ENCODE data around the gene COQ8B. TPM values are rescaled to one million over a fixed set of nuclear protein-coding genes. Genes with fewer than 3 reads are reported as not detected.

Gene COQ8B
- total RNA-seq, 1 experiment from 2014 or later, result 35.7 TPM

DNA sequence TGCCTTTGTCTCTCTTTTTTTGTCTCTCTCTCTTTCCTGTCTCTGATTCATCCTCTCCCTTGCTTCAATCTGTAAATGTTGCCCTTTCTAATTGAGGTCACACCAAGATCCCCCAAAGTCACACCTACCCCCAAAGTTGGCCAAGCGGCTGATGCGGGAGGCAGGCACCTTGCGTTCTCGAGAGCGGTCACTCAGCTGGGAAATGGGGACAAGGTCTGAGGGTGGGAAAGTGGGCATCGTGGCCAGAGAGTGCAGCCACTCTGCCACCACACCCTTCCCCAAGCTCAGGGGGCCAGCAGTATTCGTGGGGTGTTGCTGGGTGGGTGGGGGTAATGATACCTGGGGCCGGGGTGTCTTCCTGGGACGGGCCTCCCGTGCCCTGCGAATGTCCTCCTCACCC, 2.7 kb downstream of the COQ8B start:
- H3K9me3 Mint-ChIP-seq (ENCODE audit: unreplicated experiment), result no peaks in the 10 kb centered on the region
- Histone ChIP-seq H3K4me1 (no peaks in the 10 kb centered on the region), H3K9me3 (no peaks in the 10 kb centered on the region), H3K27me3 (replicated peaks; ENCODE audit: control insufficient read depth, insufficient read depth, low read length) (no peaks in the 10 kb centered on the region), H3K4me3 (ENCODE audit: low read depth, low read length) (no peak overlapping the region), H3K36me3 (ENCODE audit: control insufficient read depth, insufficient read depth, low read length) (peaks cover 4% of the 10 kb centered on the region)
- H3K27ac Mint-ChIP-seq (ENCODE audit: unreplicated experiment), result no peak overlapping the region
- no TSS peak for BruUV-seq (replicated peaks)
- ChIA-PET CTCF (no interaction called here), POLR2A (no interaction called here)
- TF ChIP-seq CTCF (IDR thresholded peaks at IDR 0.05; ENCODE audit: insufficient read depth in 1 of 2, low read depth in 1 of 2, low read length in 1 of 2, severe bottlenecking in 1 of 2, unreplicated experiment in 1 of 2), result no peak
- intact Hi-C loops (cut with micrococcal nuclease; ENCODE audit: unreplicated experiment), result no loop called here
- peaks cover 74% of the 10 kb centered on the region for H3K36me3 Mint-ChIP-seq (ENCODE audit: insufficient read depth, unreplicated experiment)
- peaks cover 8% of the 10 kb centered on the region for H3K4me1 Mint-ChIP-seq (ENCODE audit: low read depth, unreplicated experiment)
- no peaks in the 10 kb centered on the region for H3K27me3 Mint-ChIP-seq (ENCODE audit: insufficient read depth, unreplicated experiment)
- DNase-seq, result no peak
- H3K4me3 Mint-ChIP-seq (ENCODE audit: unreplicated experiment), result peak overlapping the region; percentile 84

- Mint-ChIP-seq H3K27ac (ENCODE audit: unreplicated experiment) (no peak overlapping the region), H3K4me3 (ENCODE audit: unreplicated experiment) (no peak overlapping the region), H3K36me3 (ENCODE audit: insufficient read depth, unreplicated experiment) (peaks cover 62% of the 10 kb centered on the region), H3K4me1 (ENCODE audit: low read depth, unreplicated experiment) (no peaks in the 10 kb centered on the region), H3K27me3 (ENCODE audit: insufficient read depth, unreplicated experiment) (no peaks in the 10 kb centered on the region), H3K9me3 (ENCODE audit: unreplicated experiment) (no peaks in the 10 kb centered on the region)
- ChIA-PET POLR2A (no interaction called here), CTCF (no interaction called here)
- Histone ChIP-seq H3K27me3 (replicated peaks; ENCODE audit: control insufficient read depth, insufficient read depth, low read length) (no peaks in the 10 kb centered on the region), H3K36me3 (ENCODE audit: control insufficient read depth, insufficient read depth, low read length) (peaks cover 6% of the 10 kb centered on the region), H3K4me3 (ENCODE audit: low read depth, low read length) (no peak overlapping the region), H3K4me1 (no peaks in the 10 kb centered on the region), H3K9me3 (no peaks in the 10 kb centered on the region)
- BruUV-seq (replicated peaks), result no TSS peak
- no peak for TF ChIP-seq CTCF (IDR thresholded peaks at IDR 0.05; ENCODE audit: insufficient read depth in 1 of 2, low read depth in 1 of 2, low read length in 1 of 2, severe bottlenecking in 1 of 2, unreplicated experiment in 1 of 2)
- intact Hi-C loops (cut with micrococcal nuclease; ENCODE audit: unreplicated experiment), result no loop called here
- DNase-seq, result no peak
Observed at GRCh38 chr19:40709817-40710216, 6.9 kb downstream of the COQ8B start.

- intact Hi-C loops (cut with micrococcal nuclease; ENCODE audit: unreplicated experiment), result no loop called here
- Histone ChIP-seq H3K36me3 (ENCODE audit: control insufficient read depth, insufficient read depth, low read length) (peaks cover 10% of the 10 kb centered on the region), H3K9me3 (no peaks in the 10 kb centered on the region), H3K4me3 (ENCODE audit: low read depth, low read length) (no peak overlapping the region), H3K27me3 (replicated peaks; ENCODE audit: control insufficient read depth, insufficient read depth, low read length) (no peaks in the 10 kb centered on the region), H3K4me1 (no peaks in the 10 kb centered on the region)
- Mint-ChIP-seq H3K9me3 (ENCODE audit: unreplicated experiment) (no peaks in the 10 kb centered on the region), H3K4me3 (ENCODE audit: unreplicated experiment) (no peak overlapping the region), H3K4me1 (ENCODE audit: low read depth, unreplicated experiment) (no peaks in the 10 kb centered on the region), H3K36me3 (ENCODE audit: insufficient read depth, unreplicated experiment) (peaks cover 52% of the 10 kb centered on the region), H3K27ac (ENCODE audit: unreplicated experiment) (no peak overlapping the region), H3K27me3 (ENCODE audit: insufficient read depth, unreplicated experiment) (no peaks in the 10 kb centered on the region)
- BruUV-seq (replicated peaks), result no TSS peak
- no peak for TF ChIP-seq CTCF (IDR thresholded peaks at IDR 0.05; ENCODE audit: insufficient read depth in 1 of 2, low read depth in 1 of 2, low read length in 1 of 2, severe bottlenecking in 1 of 2, unreplicated experiment in 1 of 2)
- ChIA-PET CTCF (no interaction called here), POLR2A (no interaction called here)
- no peak for DNase-seq
Observed at GRCh38 chr19:40707615-40708014, 9.1 kb downstream of the COQ8B start.

Data from Caco-2 (cell line).